HCT116 (cell line): ENCODE results near the gene CAPN2.

Experiments used
- CEBPB ChIP-seq: IDR thresholded peaks from 2 replicates; pipeline ENCODE4 v1.6.1; 2012; ENCODE audit warnings: low read depth
- CTCF ChIP-seq, 3 experiments: fragments of 200-600 bp in 1 of 3; sonication (generic) in 1 of 3; IDR thresholded peaks in 2 of 3; conservative IDR thresholded peaks in 1 of 3; 2 replicates each; pipeline ENCODE4 v1.5.1; 2012 to 2017; ENCODE audit warnings: low read depth in 2 of 3, low read length in 2 of 3, antibody characterized with exemption in 1 of 3, borderline replicate concordance in 1 of 3, control low read depth in 1 of 3, mild to moderate bottlenecking in 1 of 3, mixed read lengths in 1 of 3, mixed run types in 1 of 3, moderate library complexity in 1 of 3; ENCODE audit not compliant: insufficient read depth in 1 of 3
- EGR1 ChIP-seq: IDR thresholded peaks from 2 replicates; pipeline ENCODE4 v1.6.1; 2012; ENCODE audit warnings: low read depth
- MAX ChIP-seq: IDR thresholded peaks from 2 replicates; pipeline ENCODE4 v1.6.1; 2012
- POLR2A ChIP-seq: IDR thresholded peaks from 2 replicates; pipeline ENCODE4 v1.7.0; 2011; ENCODE audit warnings: borderline replicate concordance; ENCODE audit not compliant: insufficient read depth, insufficient read length; ENCODE audit errors: extremely low read depth

GRCh38 chr1:223684488-223684792 lies 27.9 kb upstream of the CAPN2 start:
- TF ChIP-seq CEBPB (no peak), CTCF (IDR thresholded peaks at IDR 0.05 in 2 of 3, conservative IDR thresholded peaks at IDR 0.05 in 1 of 3; ENCODE audit: borderline replicate concordance in 1 of 3, insufficient read depth in 1 of 3, low read depth in 2 of 3, low read length in 2 of 3) (no peak), EGR1 (no peak), MAX (no peak), POLR2A (no peak)
